Epithelial cell of prostate (primary cell): ENCODE data around the gene NFKBIL1.
"Not testable (repeated sequence)": the region's sequence is repeated elsewhere in the genome, so short reads cannot be mapped to it uniquely, and the experiment has no call there.

Experiments
- DNase-seq: peaks from one replicate; pipeline ENCODE4 v3.0.0-alpha.2; 2011; ENCODE audit warnings: low read depth, low spot score
- H3K27ac ChIP-seq: fragments of 450-650 bp; 2 replicates; pipeline ENCODE4 v1.5.1; 2017; ENCODE audit warnings: mild to moderate bottlenecking

Gene NFKBIL1

GRCh38 chr6:31546958-31547726, at the start of gene NFKBIL1:
Gene NFKBIL1, plus strand, starts transcription at chr6:31547608. Its CDS starts 87 bp downstream, at chr6:31547695.
- peak; percentile 73 for DNase-seq
- H3K27ac ChIP-seq: peak within 1 kb of the TSS; percentile 94

- no peak for DNase-seq
- no peak overlapping the region for H3K27ac ChIP-seq
Measured at GRCh38 chr6:31498748-31499147, 48.7 kb upstream of the NFKBIL1 start.

GRCh38 chr6:31499648-31500047, 47.8 kb upstream of the NFKBIL1 start:
- DNase-seq, H3K27ac ChIP-seq: not testable (repeated sequence)

- no peak for DNase-seq
- no peak overlapping the region for H3K27ac ChIP-seq
Measured at GRCh38 chr6:31502586-31502985, 44.8 kb upstream of the NFKBIL1 start.

GRCh38 chr6:31509036-31509435, 38.4 kb upstream of the NFKBIL1 start:
- not testable (repeated sequence) for H3K27ac ChIP-seq, DNase-seq

- DNase-seq: no peak
- no peak overlapping the region for H3K27ac ChIP-seq
Measured at GRCh38 chr6:31510007-31510406, 37.4 kb upstream of the NFKBIL1 start.

- no peak overlapping the region for H3K27ac ChIP-seq
- DNase-seq: no peak
Measured at GRCh38 chr6:31513456-31514165, 33.8 kb upstream of the NFKBIL1 start.

- no peak overlapping the region for H3K27ac ChIP-seq
- no peak for DNase-seq
Measured at GRCh38 chr6:31521835-31522234, 25.6 kb upstream of the NFKBIL1 start.

- H3K27ac ChIP-seq: no peak overlapping the region
- DNase-seq: no peak
Measured at GRCh38 chr6:31525553-31525931, 21.9 kb upstream of the NFKBIL1 start.

GRCh38 chr6:31525932-31526591, 21.3 kb upstream of the NFKBIL1 start:
- DNase-seq: no peak
- no peak overlapping the region for H3K27ac ChIP-seq

- no peak for DNase-seq
Measured at GRCh38 chr6:31528307-31528777, 19.1 kb upstream of the NFKBIL1 start.

GRCh38 chr6:31528821-31529328, 18.5 kb upstream of the NFKBIL1 start, which contains the start of gene MCCD1:
Gene MCCD1, plus strand, starts transcription at chr6:31528962. Its CDS starts 53 bp downstream, at chr6:31529015.
- H3K27ac ChIP-seq: no peak within 1 kb of the TSS
- no peak for DNase-seq

More at GRCh38 chr6:31528307-31528777, 19.1 kb upstream of the NFKBIL1 start:
- no peak overlapping the region for H3K27ac ChIP-seq

- no peak overlapping the region for H3K27ac ChIP-seq
- no peak for DNase-seq
Measured at GRCh38 chr6:31529329-31530150, 17.9 kb upstream of the NFKBIL1 start.

- no peak overlapping the region for H3K27ac ChIP-seq
- no peak for DNase-seq
Measured at GRCh38 chr6:31530659-31531058, 16.7 kb upstream of the NFKBIL1 start.

- no peak overlapping the region for H3K27ac ChIP-seq
- DNase-seq: no peak
Measured at GRCh38 chr6:31531162-31531561, 16.2 kb upstream of the NFKBIL1 start.

GRCh38 chr6:31531771-31532643, 15.4 kb upstream of the NFKBIL1 start:
- no peak for DNase-seq
- H3K27ac ChIP-seq: no peak overlapping the region

- H3K27ac ChIP-seq: no peak overlapping the region
- no peak for DNase-seq
Measured at GRCh38 chr6:31532644-31533454, 14.6 kb upstream of the NFKBIL1 start.

GRCh38 chr6:31533455-31533841, 14.0 kb upstream of the NFKBIL1 start:
- H3K27ac ChIP-seq: no peak overlapping the region
- DNase-seq: no peak
